HG02763 (cell line): ENCODE results near the gene RERGL.
"Not testable (repeated sequence)": the region's sequence is repeated elsewhere in the genome, so short reads cannot be mapped to it uniquely, and the experiment has no call there.

Source experiments
- ATAC-seq: cut with Tn5 transposase; IDR thresholded peaks from one replicate; pipeline ENCODE4 v1.9.1; 2021; ENCODE audit warnings: mild to moderate bottlenecking, moderate library complexity; ENCODE audit not compliant: unreplicated experiment

The RERGL gene, protein sequence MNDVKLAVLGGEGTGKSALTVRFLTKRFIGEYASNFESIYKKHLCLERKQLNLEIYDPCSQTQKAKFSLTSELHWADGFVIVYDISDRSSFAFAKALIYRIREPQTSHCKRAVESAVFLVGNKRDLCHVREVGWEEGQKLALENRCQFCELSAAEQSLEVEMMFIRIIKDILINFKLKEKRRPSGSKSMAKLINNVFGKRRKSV

DNA sequence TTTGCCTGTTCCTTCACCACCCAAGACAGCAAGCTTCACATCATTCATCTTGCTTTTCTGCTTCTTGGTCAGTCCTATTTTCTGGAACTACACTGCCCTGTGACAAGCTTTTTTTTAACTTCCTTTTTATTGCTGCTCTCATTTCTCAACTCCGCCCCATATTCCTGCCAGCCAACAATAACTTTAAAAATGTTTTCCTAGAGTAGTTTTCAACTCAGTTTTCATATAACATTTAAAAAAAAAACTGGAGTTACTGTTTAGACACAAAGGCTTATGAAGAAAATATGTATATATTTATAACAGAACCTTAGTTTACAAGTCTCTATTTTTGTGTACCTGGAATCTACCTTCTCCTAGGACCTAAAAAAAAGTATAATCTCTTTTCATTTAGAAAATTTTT, at the start of gene RERGL:
Gene RERGL, minus strand, starts transcription at position 101 of the 400 bp plus-strand sequence. Its CDS starts 53 bp downstream, at position 48.
- no peak for ATAC-seq

DNA sequence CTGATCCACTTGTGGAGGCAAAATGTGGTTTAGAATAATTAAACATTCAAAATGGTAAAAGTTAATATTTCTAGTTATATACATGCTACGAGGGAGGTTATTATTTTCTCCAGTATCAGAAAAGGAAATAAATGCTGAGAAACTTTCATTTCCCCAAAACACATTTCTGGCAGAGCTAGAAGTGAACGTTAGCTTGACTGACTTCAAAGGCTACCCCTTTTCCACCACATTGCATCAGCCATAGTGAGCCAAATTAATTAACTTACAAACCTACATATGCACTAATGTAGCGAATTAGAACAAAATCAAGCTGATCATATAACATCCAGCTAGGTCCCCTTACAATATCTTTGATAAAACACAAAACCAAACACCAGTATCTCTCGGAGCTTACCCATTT, 49.3 kb upstream of the RERGL start:
- no peak for ATAC-seq

DNA sequence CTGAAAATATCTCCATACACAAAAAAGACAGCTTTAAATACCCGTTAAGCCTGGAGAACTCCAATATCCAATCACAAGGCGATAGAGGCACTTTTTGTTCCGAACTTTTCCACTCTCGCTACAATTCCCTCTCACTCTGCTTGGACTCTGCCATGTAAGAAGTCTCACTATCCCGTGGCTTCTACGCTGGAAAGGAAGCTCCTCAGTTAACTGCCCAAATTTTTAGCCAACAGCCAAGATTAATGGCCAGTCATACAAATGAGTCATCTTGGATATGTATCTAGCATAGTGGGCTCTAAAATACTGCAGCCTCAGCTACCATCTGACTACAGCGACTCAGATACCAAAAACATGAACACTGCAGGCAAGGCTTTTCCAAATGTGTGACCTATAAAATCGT, 45.5 kb upstream of the RERGL start:
- ATAC-seq, result no peak

DNA sequence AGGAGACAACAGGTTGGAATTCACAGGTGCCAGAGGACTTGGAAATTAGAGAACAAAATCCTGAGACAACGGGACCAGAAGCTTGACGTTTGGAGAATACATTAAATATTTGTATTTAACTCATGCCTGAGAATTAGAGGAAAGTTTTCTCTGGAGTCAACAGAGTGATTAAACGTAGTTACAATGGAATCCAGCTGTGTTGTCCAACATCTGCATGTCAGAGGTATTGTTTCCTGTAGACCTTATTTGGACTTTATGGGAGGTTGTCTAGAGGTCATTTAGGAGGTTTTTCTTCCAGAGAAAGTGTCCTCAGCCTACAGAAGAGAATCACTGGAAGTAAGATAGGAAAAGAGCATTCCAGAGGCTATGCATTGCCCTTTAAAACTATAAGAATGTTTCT, 45.1 kb upstream of the RERGL start:
- ATAC-seq, result no peak

DNA sequence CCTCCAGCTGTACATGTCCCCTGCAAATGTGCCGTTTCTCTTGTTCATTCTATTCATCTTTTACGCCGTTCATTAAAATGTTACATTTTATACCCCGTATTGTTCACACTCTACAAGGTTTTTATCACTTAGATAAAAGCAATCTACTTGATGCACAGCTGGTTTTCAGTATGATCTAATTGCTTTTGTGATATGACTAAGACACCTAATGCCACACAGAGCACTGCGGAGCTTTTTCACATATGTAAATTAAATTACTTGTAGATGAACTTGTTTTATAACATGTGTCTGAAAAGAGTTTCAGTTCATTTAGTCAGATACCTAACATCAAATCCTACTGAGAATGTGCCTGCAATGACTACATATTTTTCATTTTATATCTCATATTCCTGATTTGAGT, 40.9 kb upstream of the RERGL start:
- ATAC-seq, result no peak

DNA sequence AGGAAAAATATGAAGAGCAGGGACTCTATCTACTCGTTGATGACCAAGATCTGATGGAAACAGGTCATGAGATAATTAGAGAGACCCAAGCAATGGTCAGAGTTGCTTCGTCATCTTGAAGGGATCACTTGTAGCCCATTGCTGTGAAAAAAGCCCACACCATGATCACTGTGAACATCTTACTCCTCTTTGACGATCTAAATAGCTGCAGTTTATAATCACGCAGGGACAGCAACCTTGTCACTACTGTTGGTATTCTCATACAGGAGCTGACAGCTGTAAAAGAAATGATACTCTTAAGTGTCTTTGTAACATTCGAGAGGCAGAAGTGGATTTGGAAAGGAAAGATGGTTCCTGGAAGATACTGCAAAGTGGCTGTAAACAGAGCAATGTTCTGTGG, 33.7 kb upstream of the RERGL start:
- ATAC-seq, result no peak

DNA sequence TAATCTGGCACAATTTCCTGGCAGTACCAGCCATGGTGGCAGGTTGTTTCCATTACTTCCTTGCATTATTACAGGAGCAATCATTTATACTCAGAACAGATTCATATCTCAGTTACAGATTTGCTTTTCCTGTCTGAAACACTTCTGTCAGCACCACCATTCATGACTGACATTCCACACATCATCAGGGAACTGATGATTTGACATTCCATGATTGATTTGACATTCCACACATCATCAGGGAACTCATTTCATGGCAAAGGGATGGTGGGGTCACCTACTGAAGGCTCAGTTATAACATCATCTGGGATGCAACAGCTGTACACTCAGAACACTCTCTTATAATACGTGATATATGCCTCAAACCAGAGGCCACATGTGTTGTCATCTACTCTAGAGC, 30.9 kb upstream of the RERGL start:
- ATAC-seq, result no peak

DNA sequence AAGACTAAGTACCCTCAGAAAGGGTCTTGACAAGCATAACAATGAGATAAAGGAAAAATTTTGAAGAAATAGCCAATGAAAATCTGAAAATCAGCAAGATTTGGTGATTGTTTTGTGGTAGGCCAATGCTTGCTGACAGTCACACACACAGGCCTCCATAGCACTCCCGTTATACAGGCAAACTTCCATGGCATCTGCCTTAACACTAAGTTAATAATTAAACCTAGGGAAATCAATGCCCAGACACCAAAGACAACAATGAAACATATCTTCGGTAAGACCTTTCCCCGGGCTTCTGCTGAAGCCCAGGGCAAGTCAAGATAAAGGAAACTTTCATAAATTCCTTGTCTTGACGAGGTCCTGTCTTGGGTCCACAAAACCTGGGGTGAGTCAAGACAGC, 18.6 kb upstream of the RERGL start:
- no peak for ATAC-seq

DNA sequence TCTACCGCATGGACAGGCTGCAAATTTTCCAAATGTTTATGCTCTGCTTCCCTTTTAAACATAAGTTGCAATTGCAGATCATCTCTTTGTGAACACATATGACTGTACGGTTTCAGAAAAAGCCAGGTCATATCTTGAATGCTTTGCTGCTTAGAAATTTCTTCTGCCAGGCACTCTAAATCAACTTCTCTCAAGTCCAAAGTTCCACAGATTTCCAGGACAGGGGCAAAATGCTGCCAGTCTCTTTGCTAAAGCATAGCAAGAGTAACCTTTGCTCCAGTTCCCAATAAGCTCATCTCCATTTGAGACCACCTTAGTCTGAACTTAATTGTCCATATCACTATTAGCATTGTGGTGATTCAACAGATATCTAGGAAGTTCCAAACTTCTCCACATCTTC, 13.6 kb upstream of the RERGL start:
- ATAC-seq, result no peak

DNA sequence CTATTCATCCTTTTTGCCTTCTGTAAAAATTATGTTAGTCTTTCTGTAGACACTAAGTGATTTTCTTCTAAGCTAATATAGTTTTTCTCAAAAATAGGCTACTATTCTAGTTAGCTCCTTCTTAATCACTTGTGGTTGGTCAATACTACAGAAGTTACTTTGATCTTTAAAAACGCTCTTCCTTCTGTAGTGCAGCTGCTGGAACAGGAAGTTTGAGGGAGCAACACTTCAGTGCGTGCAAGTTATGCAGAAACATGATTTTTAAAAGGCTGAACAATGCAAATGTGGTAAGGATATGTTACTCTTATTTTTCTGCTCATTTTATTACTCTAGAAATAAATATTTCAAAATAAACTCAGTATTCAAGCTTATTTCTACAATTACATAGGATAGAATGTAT, 11.1 kb upstream of the RERGL start:
- no peak for ATAC-seq

DNA sequence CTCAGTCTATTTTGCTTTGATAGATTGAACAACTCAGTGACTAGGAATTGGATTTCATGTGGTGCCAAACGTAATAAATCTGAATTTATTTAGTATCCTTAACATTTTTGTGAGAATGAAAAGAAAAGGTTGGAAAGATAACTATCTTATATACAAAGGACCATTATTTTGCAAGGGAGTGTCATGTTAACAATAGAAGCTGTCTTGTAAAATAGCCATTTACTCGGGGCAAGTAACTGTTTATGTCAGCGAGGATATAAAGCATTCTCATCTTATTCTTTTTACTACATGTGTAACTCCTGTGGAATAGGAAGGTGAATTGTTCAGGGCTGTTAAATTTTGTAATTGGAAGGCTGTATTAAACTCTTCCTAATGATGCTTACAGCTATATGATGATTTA, 5.9 kb downstream of the RERGL start:
- ATAC-seq, result no peak

DNA sequence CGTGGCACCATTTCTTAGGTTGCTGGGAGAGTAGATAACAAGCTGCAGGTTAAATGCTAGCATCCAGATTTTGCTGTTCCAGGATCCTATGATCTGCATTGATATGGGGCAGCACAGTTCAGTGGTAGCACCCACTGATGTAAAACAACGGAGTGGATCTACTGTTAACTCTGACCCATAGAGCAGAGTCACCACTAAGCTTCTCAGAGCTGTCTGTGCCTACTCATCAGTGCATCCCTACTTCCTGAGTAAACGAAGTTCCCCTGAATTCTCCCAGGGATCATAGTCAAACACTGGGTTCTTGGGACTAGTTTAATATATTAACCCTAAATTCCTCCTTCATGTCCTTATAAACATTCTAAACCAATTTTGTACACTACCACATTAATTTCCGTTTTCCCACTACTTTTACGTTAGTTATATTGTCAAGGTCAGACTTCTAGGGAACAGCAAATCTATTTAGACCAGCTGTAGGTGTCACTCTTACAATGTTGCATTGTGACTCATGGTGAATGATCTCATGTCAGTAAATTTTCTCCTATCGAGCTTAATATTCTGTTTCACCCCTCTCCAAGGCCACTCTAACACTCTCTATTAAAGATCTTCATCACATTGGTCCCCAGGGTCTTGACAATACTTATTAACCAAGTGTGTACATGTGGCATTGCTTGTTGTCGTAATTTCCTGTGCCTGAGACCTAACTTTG, 10.3 kb downstream of the RERGL start:
- no peak for ATAC-seq

DNA sequence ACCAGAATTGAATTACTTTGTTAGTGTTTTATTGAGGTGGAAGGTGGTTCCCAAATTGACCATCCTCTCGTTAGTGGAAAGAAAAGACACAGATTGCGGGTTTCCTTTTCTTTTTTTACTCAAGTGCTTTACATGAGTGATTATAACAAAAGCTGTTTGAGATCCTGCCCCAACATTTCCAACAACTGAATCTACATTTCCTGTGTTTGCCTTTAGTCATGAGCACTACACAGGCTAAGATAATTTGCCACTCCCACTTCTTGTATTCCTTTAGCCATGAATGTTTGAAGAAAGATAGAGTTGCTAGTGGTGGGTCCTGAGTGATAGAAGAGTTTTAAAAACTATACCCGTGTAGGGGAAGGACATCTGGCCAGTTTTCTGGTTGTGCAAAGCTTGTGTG, 16.0 kb downstream of the RERGL start:
- no peak for ATAC-seq

DNA sequence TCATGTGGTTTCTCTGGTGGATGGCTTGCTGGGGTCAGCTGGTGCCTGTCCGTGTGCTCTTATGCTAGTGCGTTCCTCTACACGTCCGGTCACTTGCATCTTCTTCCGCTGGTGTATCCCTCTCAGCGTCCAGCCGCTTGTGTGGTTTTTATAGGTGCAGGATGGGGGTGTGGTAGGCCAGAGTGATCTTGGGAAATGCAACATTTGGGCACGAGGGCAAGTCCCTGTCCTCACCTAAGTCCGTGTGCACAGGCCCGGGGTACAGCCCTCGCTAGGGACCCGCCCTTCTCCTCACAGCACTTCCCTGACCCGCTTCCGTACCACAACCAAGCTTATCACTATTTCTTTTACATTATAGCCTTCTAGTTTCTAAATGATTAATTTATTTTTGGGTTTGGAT, 17.3 kb downstream of the RERGL start:
- no peak for ATAC-seq

DNA sequence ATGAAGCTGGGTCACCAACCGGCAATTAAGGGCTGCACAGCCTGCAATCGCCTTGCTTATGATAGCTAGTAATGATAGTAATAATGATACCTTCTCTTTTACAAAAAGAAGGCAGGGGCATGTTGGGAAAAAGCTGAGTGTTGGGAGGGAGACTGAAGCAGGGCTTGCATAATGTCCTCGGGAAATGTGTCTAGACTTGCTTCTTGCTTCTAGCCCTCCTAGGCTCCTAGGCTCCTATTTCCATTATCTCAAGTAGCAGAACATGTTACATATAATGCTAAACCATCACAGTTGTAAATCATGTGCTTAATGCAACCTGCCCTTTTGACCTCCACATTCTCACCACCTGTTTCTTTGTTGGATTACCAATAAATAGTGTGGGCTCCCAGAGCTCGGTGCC, 18.7 kb downstream of the RERGL start:
- no peak for ATAC-seq

DNA sequence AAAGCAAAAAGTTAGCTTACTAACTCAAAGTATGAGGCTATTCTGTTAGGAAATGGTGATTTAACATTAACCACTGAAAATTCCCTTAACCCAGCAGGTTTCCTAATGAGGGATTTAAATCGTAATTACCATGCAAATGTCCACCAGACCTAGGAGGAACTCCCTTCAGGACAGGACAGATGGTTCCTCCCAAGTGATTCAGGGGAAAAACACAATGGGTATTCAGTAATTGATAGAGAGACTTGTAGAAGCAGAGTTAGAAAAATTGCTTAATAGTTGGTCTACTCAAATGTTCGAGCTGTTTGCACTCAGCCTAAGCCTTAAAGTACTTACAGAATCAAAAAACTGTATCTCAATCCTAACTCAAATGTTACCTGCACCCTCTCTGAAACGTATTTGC, 21.6 kb downstream of the RERGL start:
- ATAC-seq, result no peak

DNA sequence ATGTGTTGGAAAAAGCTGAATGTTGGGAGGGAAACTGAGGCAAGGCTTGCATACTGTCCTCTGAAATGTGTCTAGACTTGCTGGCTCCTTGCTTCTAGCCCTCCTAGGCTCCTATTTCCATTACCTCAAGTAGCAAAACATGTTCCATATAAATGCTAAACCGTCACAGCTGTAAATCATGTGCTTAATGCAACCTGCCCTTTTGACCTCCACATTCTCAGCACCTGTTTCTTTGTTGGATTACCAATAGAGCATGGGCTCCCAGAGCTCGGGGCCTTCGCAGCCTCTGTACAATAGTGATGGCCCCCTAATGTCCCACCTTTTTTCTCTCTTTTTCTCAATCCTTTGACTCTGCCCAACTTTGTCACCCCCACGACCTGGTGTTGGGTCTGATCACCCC, 23.3 kb downstream of the RERGL start:
- no peak for ATAC-seq

DNA sequence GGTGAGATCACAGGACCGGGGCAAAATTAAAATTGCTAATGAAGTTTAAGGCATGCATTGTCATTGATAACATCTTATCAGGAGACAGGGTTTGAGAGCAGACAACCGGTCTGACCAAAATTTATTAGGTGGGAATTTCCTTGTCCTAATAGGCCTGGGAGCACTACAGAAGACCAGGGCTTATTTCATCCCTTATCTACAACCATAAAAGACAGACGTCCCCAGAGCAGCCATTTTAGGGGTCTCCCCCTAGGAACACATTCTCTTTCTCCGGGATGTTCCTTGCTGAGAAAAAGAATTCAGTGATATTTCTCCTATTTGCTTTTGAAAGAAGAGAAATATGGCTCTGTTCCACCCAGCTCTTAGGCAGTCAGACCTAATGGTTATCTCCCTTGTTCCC, 27.1 kb downstream of the RERGL start:
- ATAC-seq, result not testable (repeated sequence)

DNA sequence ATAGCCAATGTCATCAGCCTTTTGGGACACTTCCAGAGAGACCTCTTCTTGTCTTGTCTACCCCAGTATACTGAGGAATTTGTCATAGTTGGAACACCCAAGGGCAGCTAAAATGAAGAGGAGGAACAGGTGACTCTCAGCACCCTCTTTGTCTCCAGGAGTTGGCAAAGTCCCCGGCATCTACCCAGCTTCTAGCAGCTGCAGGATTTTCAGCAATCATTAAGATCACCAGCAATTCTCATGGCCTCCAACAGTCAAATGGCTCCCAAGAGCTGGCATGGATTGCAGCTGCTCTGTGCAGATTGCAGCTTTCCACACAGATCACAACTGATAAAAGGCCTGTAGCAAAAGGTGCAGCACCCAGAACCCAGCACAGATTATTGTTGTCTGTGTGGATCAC, 32.9 kb downstream of the RERGL start:
- no peak for ATAC-seq

DNA sequence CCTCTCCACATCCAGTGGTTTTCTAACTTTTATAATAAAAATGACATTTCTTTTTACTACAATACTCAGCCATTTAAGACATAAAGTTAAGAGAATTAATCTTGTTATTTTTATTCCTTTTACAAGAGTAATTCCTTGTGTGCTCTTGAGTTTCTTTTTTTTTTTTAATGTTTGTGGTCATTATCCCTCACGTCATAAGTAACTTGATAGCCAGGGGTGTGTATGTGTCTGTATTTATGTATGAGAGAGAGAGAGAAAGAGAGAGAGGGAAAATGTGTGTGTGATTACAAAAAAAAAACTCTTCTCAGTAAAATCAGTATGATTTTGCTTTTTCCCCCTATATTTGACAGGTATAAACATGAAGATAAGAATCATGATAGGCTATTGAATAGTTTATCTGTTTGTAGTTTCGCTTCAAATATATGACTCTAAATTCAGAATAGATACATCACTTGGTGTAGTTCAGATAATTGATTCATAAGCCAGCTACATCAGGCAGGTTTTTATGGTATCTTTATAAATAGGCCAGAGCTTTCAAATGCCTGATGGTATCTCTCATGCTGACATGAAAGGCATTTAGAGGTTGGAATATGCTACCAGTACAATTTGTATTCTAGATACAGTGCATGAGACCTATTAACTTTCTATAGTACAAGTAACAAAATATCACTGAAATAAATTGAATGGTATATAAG, 34.9 kb downstream of the RERGL start:
- ATAC-seq, result no peak

DNA sequence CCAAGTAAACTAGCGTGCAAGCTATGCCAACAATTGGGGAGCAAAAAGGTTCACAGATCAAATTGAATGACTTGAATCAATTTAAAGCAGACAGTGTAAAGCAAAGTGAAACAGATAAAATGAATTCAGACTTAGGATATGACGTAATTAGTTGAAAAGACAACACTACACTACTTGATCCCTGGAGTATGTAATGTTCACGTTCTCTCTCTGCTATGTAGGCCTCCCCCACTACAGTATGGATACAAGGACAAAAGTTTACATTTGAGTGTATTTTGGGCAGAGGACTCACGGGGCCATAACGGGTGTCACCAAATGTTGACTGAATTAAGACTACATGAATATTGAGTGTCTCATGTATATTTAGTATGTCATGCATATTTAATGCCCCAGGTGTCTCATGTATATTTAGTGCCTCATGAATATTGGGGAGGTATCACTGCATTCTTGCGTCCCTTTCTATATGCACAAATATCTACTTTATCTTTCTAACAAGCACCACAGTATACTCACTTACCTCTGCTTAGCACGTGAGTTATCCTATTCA, 44.5 kb downstream of the RERGL start:
- ATAC-seq, result no peak
